GM12878 (cell line): ENCODE data around the gene AKAP11. TPM values are rescaled to one million over a fixed set of nuclear protein-coding genes. Genes with fewer than 3 reads are reported as not detected.

Experiments used
- ATF7 ChIP-seq: fragments of 450-650 bp; IDR thresholded peaks from 2 replicates; pipeline ENCODE4 v1.6.1; 2016; ENCODE audit warnings: low read depth, mild to moderate bottlenecking
- BACH1 ChIP-seq: fragments of 450-650 bp; IDR thresholded peaks from 2 replicates; pipeline ENCODE4 v1.6.1; 2017; ENCODE audit warnings: mild to moderate bottlenecking, borderline replicate concordance
- CREB1 ChIP-seq: IDR thresholded peaks from 2 replicates; pipeline ENCODE4 v1.6.1; 2012; ENCODE audit warnings: low read depth, mild to moderate bottlenecking, inconsistent platforms
- CUX1 ChIP-seq: IDR thresholded peaks from 2 replicates; pipeline ENCODE4 v1.6.1; 2012; ENCODE audit warnings: improper control_type of control experiment, low read depth, low read length; ENCODE audit not compliant: insufficient replicate concordance
- ELK1 ChIP-seq: IDR thresholded peaks from 2 replicates; pipeline ENCODE4 v1.6.1; 2012; ENCODE audit warnings: low read depth, low read length, improper control_type of control experiment
- EZH2 ChIP-seq: IDR thresholded peaks from 2 replicates; pipeline ENCODE4 v1.6.1; 2012; ENCODE audit warnings: low read depth, mild to moderate bottlenecking, control low read depth, inconsistent platforms, low read length, borderline replicate concordance; ENCODE audit not compliant: control insufficient read depth
- FOS ChIP-seq: IDR thresholded peaks from 3 replicates; pipeline ENCODE4 v1.6.1; 2011; ENCODE audit warnings: borderline replicate concordance; ENCODE audit not compliant: insufficient read length; ENCODE audit errors: extremely low read depth
- HCFC1 ChIP-seq: fragments of 150-350 bp; IDR thresholded peaks from 2 replicates; pipeline ENCODE4 v1.6.1; 2014; ENCODE audit warnings: low read length
- MEF2B ChIP-seq: fragments of 450-650 bp; IDR thresholded peaks from 2 replicates; pipeline ENCODE4 v1.6.1; 2018; ENCODE audit warnings: mild to moderate bottlenecking, moderate library complexity; ENCODE audit not compliant: partially characterized antibody, poor library complexity, severe bottlenecking
- MTA2 ChIP-seq: fragments of 450-650 bp; IDR thresholded peaks from 2 replicates; pipeline ENCODE4 v1.6.1; 2016; ENCODE audit warnings: low read depth, mild to moderate bottlenecking, moderate library complexity
- NR2C1 ChIP-seq: fragments of 450-650 bp; IDR thresholded peaks from 2 replicates; pipeline ENCODE4 v1.6.1; 2017; ENCODE audit warnings: antibody characterized with exemption, mild to moderate bottlenecking, moderate library complexity
- NR2F1 ChIP-seq: fragments of 450-650 bp; conservative IDR thresholded peaks from 2 replicates; pipeline ENCODE4 v1.6.1; 2017; ENCODE audit warnings: mild to moderate bottlenecking
- PAX5 ChIP-seq: IDR thresholded peaks from 2 replicates; pipeline ENCODE4 v1.6.1; 2011; ENCODE audit warnings: low read depth, low read length, borderline replicate concordance
- REST ChIP-seq: IDR thresholded peaks from 2 replicates; pipeline ENCODE4 v1.6.1; 2012; ENCODE audit warnings: mild to moderate bottlenecking, low read depth, low read length
- SIX5 ChIP-seq: IDR thresholded peaks from 2 replicates; pipeline ENCODE4 v1.6.1; 2011; ENCODE audit warnings: mild to moderate bottlenecking, low read depth, low read length, moderate library complexity; ENCODE audit not compliant: severe bottlenecking
- SPI1 ChIP-seq: IDR thresholded peaks from 2 replicates; pipeline ENCODE4 v1.6.1; 2011; ENCODE audit warnings: low read depth, mild to moderate bottlenecking, low read length, moderate library complexity, borderline replicate concordance; ENCODE audit not compliant: insufficient read depth
- TBL1XR1 ChIP-seq: IDR thresholded peaks from 2 replicates; pipeline ENCODE4 v1.6.1; 2012; ENCODE audit warnings: low read depth, low read length, improper control_type of control experiment
- YY1 ChIP-seq: IDR thresholded peaks from 2 replicates; pipeline ENCODE4 v1.6.1; 2011; ENCODE audit warnings: low read depth, mild to moderate bottlenecking, low read length
- ZNF217 ChIP-seq: fragments of 450-650 bp; IDR thresholded peaks from 2 replicates; pipeline ENCODE4 v1.6.1; 2017; ENCODE audit warnings: antibody characterized with exemption, mild to moderate bottlenecking
- ZNF24 ChIP-seq: fragments of 450-650 bp; IDR thresholded peaks from 2 replicates; pipeline ENCODE4 v1.6.1; 2017; ENCODE audit warnings: antibody characterized with exemption, mild to moderate bottlenecking
- polyA plus RNA-seq, 11 experiments: library from polyadenylated mRNA; depleted of rRNA in 4 of 11; unstranded in 6 of 11; stranded (reverse) in 5 of 11; fragments of >200 nt; fragmentation: Nextera tagmentation in 4 of 11; fragmentation: Illumina TruSeq in 1 of 11; extraction: Ambion mirVana in 4 of 11; extraction: Trizol in 1 of 11; gene quantifications; 1 replicate in 1 of 11; 2 replicates in 10 of 11; pipeline versions ENCODE4 v1.2.1 to v1.2.3, GENCODE V29; 2011 to 2016; ENCODE audit warnings: inconsistent platforms in 2 of 11, missing spikeins in 2 of 11, low read depth in 1 of 11
- total RNA-seq, 4 experiments: library from RNA; depleted of rRNA in 3 of 4; stranded (reverse); fragments of >200 nt in 3 of 4; fragmentation: Illumina TruSeq in 1 of 4; extraction: Trizol in 1 of 4; gene quantifications; 2 replicates each; pipeline versions ENCODE4 v1.2.1 to v1.2.3, GENCODE V29; 2013 to 2021

AKAP11 gene
- total and polyA plus RNA-seq, 10 of the 15 experiments (the other 5 are each of a cell fraction or from before 2014, with no cell fraction given), result 4.8 to 36.8 (median 17.9) TPM

DNA sequence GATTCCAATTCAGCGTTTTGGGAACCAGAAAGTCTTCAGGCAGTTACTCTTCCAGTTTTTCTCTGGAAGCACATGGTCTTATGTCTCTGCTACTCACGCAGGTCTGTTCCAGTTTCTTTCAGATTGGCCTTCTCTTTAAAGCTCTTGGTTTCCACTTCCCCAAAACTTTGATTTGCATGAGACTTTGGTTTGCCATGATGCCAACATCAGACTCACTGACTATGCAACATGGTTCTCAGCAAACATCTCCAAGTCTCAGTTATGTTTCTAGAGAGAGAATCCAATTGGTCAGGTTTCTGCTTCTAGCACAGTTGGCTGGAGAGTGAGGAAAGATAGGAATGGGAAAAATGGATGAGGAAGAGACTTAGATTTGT lies 3.1 kb downstream of the AKAP11 start (continued):
- TF ChIP-seq ELK1 (no peak), CUX1 (no peak), FOS (no peak), MTA2 (peak; percentile 59), NR2F1 (no peak), EZH2 (no peak), BACH1 (no peak), SIX5 (no peak), CREB1 (0 out of 2 replicates have a peak, but pooled peaks have one; percentile 23), MEF2B (no peak), NR2C1 (no peak), YY1 (peak; percentile 41; the same call in 1 of the 2 replicates), ZNF24 (no peak), SPI1 (peak; percentile 99), ATF7 (peak; percentile 48; the same call in 1 of the 2 replicates), ZNF217 (no peak), PAX5 (peak; percentile 12; the same call in 1 of the 2 replicates), REST (no peak), HCFC1 (no peak), TBL1XR1 (no peak)
